B cell (primary cell): ENCODE data around the gene ICAM3. TPM values are rescaled to one million over a fixed set of nuclear protein-coding genes. Genes with fewer than 3 reads are reported as not detected.
A peak's percentile ranks its signal among the peaks of the same experiment; 100 is the strongest.

ENCODE experiments used
- ATAC-seq: fragments of 200-7000 bp; cut with Tn5 transposase; one replicate; pipeline ENCODE4 v1.10.0; 2021; ENCODE audit warnings: low read depth, mild to moderate bottlenecking, moderate number of reproducible peaks, moderate library complexity
- CTCF ChIA-PET: fragments of 350-600 bp; sonication (Branson Sonifier 250); formaldehyde crosslinking; loops from one replicate; lab custom pipeline; 2021; ENCODE audit warnings: antibody characterized with exemption, inconsistent platforms; lab: Charles Lee
- POLR2A ChIA-PET: fragments of 350-600 bp; sonication (Branson Sonifier 250); formaldehyde crosslinking; loops from one replicate; lab custom pipeline; 2021; ENCODE audit warnings: antibody characterized with exemption; lab: Charles Lee
- DNase-seq: peaks from one replicate; pipeline ENCODE4 v3.0.0; 2013
- H2AFZ ChIP-seq: 2 replicates; pipeline ENCODE4 v1.6.1; 2012; ENCODE audit warnings: mild to moderate bottlenecking, low read depth, low read length; ENCODE audit not compliant: insufficient read depth, poor library complexity, severe bottlenecking
- H3K27ac ChIP-seq, 2 donors: 1 replicate in 1 of 2; 2 replicates in 1 of 2; pipeline ENCODE4 v1.5.1; 2012 to 2013; ENCODE audit warnings: low read length in 2 of 2, mild to moderate bottlenecking in 2 of 2, moderate library complexity in 1 of 2
- H3K27me3 ChIP-seq, 4 experiments: fragments of 200-600 bp in 1 of 4; sonication (generic) in 1 of 4; replicated peaks in 1 of 4; 1 replicate in 2 of 4; 2 replicates in 2 of 4; pipeline versions ENCODE4 v1.6.1 to v1.7.0; 2013 to 2016; ENCODE audit warnings: low read length in 3 of 4, mild to moderate bottlenecking in 2 of 4, mixed read lengths in 1 of 4, moderate library complexity in 1 of 4; ENCODE audit not compliant: insufficient read depth in 4 of 4, control insufficient read depth in 3 of 4; ENCODE audit errors: control extremely low read depth in 1 of 4
- H3K36me3 ChIP-seq, 2 experiments: replicated peaks in 1 of 2; 1 replicate in 1 of 2; 2 replicates in 1 of 2; pipeline versions ENCODE4 v1.6.1 to v1.7.1; 2013; ENCODE audit warnings: low read length in 1 of 2; ENCODE audit not compliant: insufficient read depth in 2 of 2, control insufficient read depth in 1 of 2; ENCODE audit errors: control extremely low read depth in 1 of 2, extremely low read depth in 1 of 2
- H3K4me1 ChIP-seq, 2 donors: fragments of 200-600 bp in 1 of 2; sonication (generic) in 1 of 2; 1 replicate in 1 of 2; 2 replicates in 1 of 2; pipeline versions ENCODE4 v1.5.1 to v1.6.1; 2013 to 2017; ENCODE audit warnings: low read length in 2 of 2; ENCODE audit not compliant: control insufficient read depth in 2 of 2, insufficient read depth in 2 of 2
- H3K4me2 ChIP-seq: replicated peaks from 2 replicates; pipeline ENCODE3; 2012; ENCODE audit warnings: mild to moderate bottlenecking, low read depth, low read length; ENCODE audit not compliant: poor library complexity, severe bottlenecking
- H3K4me3 ChIP-seq, 5 experiments: fragments of 200-600 bp in 1 of 5; sonication (generic) in 1 of 5; 1 replicate in 3 of 5; 2 replicates in 2 of 5; pipeline versions ENCODE4 v1.5.1 to v1.7.0; 2011 to 2016; ENCODE audit warnings: low read length in 4 of 5, mild to moderate bottlenecking in 4 of 5, low read depth in 2 of 5, control low read depth in 1 of 5, moderate library complexity in 1 of 5; ENCODE audit not compliant: insufficient read depth in 1 of 5; ENCODE audit errors: control extremely low read depth in 1 of 5, extremely low read depth in 1 of 5
- H3K79me2 ChIP-seq: fragments of 200-600 bp; sonication (generic); one replicate; pipeline ENCODE4 v1.6.0; 2016; ENCODE audit warnings: low read length; ENCODE audit not compliant: control insufficient read depth, insufficient read depth
- H3K9ac ChIP-seq: fragments of 200-600 bp; sonication (generic); 2 replicates; pipeline ENCODE4 v1.6.1; 2017; ENCODE audit warnings: mild to moderate bottlenecking, low read length, moderate library complexity
- H3K9me3 ChIP-seq, 3 donors: one replicate each; pipeline versions ENCODE4 v1.6.1 to v1.7.1; 2013; ENCODE audit warnings: low read length in 2 of 3; ENCODE audit not compliant: control insufficient read depth in 2 of 3, insufficient read depth in 1 of 3; ENCODE audit errors: control extremely low read depth in 1 of 3
- H4K20me1 ChIP-seq: 2 replicates; pipeline ENCODE4 v1.6.0; 2012; ENCODE audit warnings: mild to moderate bottlenecking, low read length; ENCODE audit not compliant: insufficient read depth, control insufficient read depth, poor library complexity, severe bottlenecking
- H3K27ac Mint-ChIP-seq: one replicate; pipeline ENCODE4 v1.8.0; 2021; ENCODE audit warnings: mixed read lengths
- H3K27me3 Mint-ChIP-seq: one replicate; pipeline ENCODE4 v1.8.0; 2021; ENCODE audit warnings: mixed read lengths
- H3K4me1 Mint-ChIP-seq: one replicate; pipeline ENCODE4 v1.8.0; 2021; ENCODE audit warnings: mixed read lengths
- H3K4me3 Mint-ChIP-seq: one replicate; pipeline ENCODE4 v1.8.0; 2021; ENCODE audit warnings: mixed read lengths
- H3K9me3 Mint-ChIP-seq: one replicate; pipeline ENCODE4 v1.8.0; 2022; ENCODE audit warnings: mixed read lengths; ENCODE audit not compliant: insufficient read depth
- EZH2 ChIP-seq: IDR thresholded peaks from 2 replicates; pipeline ENCODE4 v1.6.1; 2012; ENCODE audit warnings: borderline replicate concordance, low read depth, mild to moderate bottlenecking, moderate library complexity, low read length; ENCODE audit not compliant: insufficient read depth, poor library complexity, severe bottlenecking
- WGBS: methylation state at CpG from one replicate; pipeline ENCODE4 v1.1.5; 2013; ENCODE audit warnings: missing lambda C conversion rate; ENCODE audit not compliant: insufficient coverage; 5-methylcytosine and 5-hydroxymethylcytosine counted together
- intact Hi-C: fragments of 100-400 bp; cut with micrococcal nuclease; formaldehyde crosslinking; loops from one replicate; pipeline ENCODE4 v1.10.0; 2022
- polyA plus RNA-seq: library from polyadenylated mRNA; depleted of rRNA; stranded (reverse); fragments of >200 nt; gene quantifications from 2 replicates; pipeline ENCODE4 v1.2.3, GENCODE V29; 2012
- total RNA-seq, 2 donors: library from RNA; stranded (reverse); fragments of 120-200 nt in 1 of 2; gene quantifications; 1 replicate in 1 of 2; 2 replicates in 1 of 2; pipeline versions ENCODE4 v1.2.3 to v1.2.4, GENCODE V29; 2013 to 2022
- TF ChIP-seq, protein P1 (sequence below): fragments of 200-600 bp; IDR thresholded peaks from one replicate; pipeline ENCODE4 v1.8.0; 2022; ENCODE audit warnings: antibody characterized with exemption, mild to moderate bottlenecking

Gene ICAM3
- total and polyA plus RNA-seq, 2 donors (not counting 1 experiment from before 2014, with no cell fraction given) = 119 to 223 TPM

DNA sequence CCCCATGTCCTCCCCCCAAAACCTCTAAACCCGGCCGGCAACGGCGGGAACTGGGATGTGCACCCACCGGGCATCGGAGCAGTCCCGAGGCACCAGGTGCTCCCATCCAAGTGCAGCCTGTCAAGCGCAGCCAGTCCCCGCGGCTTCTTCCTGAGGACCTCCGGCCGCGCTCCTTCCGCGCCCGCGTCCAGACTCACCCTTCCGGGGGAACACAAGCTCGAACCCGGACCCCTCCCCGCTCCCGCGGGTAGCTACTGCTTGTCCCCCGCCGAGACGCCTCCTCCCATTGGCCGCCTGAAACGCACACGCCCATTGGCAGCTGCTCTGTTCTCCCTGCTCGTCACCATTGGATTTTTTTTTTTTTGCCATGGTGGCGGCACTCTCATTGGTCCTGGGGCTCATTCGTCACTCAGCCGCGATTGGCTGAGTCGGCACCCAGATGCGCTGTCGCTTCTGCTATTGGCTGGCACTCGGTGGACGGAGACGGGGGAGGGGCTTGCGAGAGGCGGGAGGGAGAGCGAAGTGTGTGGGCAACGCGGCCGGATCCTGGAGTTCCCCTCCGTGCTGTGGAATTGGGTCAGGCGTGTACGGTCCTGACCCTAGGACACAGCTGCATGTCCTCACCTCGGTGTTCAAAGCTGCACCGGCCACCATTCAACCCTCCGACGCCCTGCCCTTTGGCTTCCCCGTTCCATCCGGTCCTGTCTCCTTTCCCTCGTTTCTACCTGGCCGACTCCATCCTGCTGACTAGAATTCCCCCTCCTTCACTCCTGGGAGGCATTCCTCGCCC, 41.1 kb upstream of the ICAM3 start, which contains the start of gene TYK2:
TYK2 (minus strand) TSS at position 260 of the 790 bp plus-strand sequence. CDS start 2,166 bp downstream, outside the sequence.
- WGBS = under 1% methylated on average over 58 of the region's 58 CpGs
- TF ChIP-seq, protein P1, sequence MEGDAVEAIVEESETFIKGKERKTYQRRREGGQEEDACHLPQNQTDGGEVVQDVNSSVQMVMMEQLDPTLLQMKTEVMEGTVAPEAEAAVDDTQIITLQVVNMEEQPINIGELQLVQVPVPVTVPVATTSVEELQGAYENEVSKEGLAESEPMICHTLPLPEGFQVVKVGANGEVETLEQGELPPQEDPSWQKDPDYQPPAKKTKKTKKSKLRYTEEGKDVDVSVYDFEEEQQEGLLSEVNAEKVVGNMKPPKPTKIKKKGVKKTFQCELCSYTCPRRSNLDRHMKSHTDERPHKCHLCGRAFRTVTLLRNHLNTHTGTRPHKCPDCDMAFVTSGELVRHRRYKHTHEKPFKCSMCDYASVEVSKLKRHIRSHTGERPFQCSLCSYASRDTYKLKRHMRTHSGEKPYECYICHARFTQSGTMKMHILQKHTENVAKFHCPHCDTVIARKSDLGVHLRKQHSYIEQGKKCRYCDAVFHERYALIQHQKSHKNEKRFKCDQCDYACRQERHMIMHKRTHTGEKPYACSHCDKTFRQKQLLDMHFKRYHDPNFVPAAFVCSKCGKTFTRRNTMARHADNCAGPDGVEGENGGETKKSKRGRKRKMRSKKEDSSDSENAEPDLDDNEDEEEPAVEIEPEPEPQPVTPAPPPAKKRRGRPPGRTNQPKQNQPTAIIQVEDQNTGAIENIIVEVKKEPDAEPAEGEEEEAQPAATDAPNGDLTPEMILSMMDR = no peak
- Mint-ChIP-seq H3K27ac (peak within 1 kb of the TSS; percentile 91), H3K9me3 (no peaks in the 10 kb centered on the region), H3K4me3 (peak within 1 kb of the TSS; percentile 87), H3K27me3 (no peaks in the 10 kb centered on the region), H3K4me1 (peaks cover 21% of the 10 kb centered on the region)
- Histone ChIP-seq H3K36me3 (peaks cover 0 to 12% of the 10 kb centered on the region in 2 experiments), H3K79me2 (peaks cover 30% of the 10 kb centered on the region), H3K27ac (peak within 1 kb of the TSS; percentile 78 to 91), H3K4me2 (peak within 1 kb of the TSS; percentile 99), H3K27me3 (no peaks in the 10 kb centered on the region), H4K20me1 (no peaks in the 10 kb centered on the region), H3K9me3 (no peaks in the 10 kb centered on the region), H3K9ac (peak within 1 kb of the TSS; percentile 94), H2AFZ (peak within 1 kb of the TSS; percentile 98), H3K4me3 (peak within 1 kb of the TSS; percentile 63 to 99 (median 90)), H3K4me1 (peaks cover 10 to 17% of the 10 kb centered on the region in 2 donors)
- POLR2A ChIA-PET = interaction anchor here (0.5 to 2.3 kb wide), 7 partner anchors 38 to 186 kb away, joined by 3 to 15 read pairs (median 6); partner anchors contain the start of genes DNMT1, ICAM1 and RAVER1
- intact Hi-C loops = loop anchor here (1.0 to 2.0 kb wide), 5 partner anchors 23 to 284 kb away; partner anchors contain the start of genes CDC37, ICAM1 and RAVER1
- CTCF ChIA-PET = interaction anchor here (0.6 to 18.2 kb wide), 13 partner anchors 8 to 322 kb away, joined by 3 to 570 read pairs (median 5); partner anchors contain the start of gene ICAM1
- DNase-seq (peak; percentile 99), ATAC-seq (peak; percentile 91)

DNA sequence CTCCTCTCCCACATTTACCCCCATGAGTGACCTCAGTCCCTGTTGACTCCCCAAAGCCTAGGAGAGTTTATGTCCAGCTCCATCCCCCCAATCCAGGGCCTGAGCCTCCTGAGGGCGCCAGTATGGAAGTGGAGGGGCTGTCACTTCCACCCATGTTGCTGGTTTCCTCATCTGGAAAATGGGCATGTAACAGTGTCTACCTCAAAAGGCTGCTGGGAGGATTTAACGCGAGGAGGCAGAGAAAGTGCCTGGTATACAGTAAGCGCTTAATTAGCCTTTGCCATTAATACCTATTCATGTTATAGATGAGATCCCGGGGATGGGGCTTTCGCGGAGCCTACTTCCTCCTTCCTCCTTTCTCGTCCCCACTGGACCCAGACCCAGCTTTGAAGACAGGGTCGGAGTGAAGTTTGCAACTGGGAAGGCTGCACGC, 40.5 kb upstream of the ICAM3 start:
- 0% methylated on average over 6 of the region's 10 CpGs for WGBS
- no peaks in the 10 kb centered on the region for H3K27me3 Mint-ChIP-seq
- no peaks in the 10 kb centered on the region for H4K20me1 ChIP-seq

More for the DNA sequence above, 40.5 kb upstream of the ICAM3 start:
- Mint-ChIP-seq H3K27ac (peak overlapping the region; percentile 91), H3K4me1 (peaks cover 23% of the 10 kb centered on the region), H3K4me3 (peak overlapping the region; percentile 87), H3K9me3 (no peaks in the 10 kb centered on the region)
- peaks cover 0 to 16% of the 10 kb centered on the region in 2 experiments for H3K36me3 ChIP-seq
- ChIA-PET CTCF (interaction anchor here (0.6 to 18.2 kb wide), 9 partner anchors 9 to 323 kb away, joined by 3 to 570 read pairs (median 5); partner anchors contain the start of gene ICAM1), POLR2A (interaction anchor here (0.6 to 2.3 kb wide), 6 partner anchors 46 to 185 kb away, joined by 3 to 15 read pairs (median 8); partner anchors contain the start of genes DNMT1, ICAM1 and RAVER1)
- H3K4me3 ChIP-seq = peak overlapping the region; percentile 63 to 99 (median 90)
- peaks cover 10 to 17% of the 10 kb centered on the region in 2 donors for H3K4me1 ChIP-seq
- TF ChIP-seq, protein P1 = no peak
- TF ChIP-seq EZH2 = no peak
- peak overlapping the region; percentile 94 for H3K9ac ChIP-seq
- no peak for ATAC-seq
- peak overlapping the region; percentile 62 to 91 for H3K27ac ChIP-seq
- no peak for DNase-seq
- H3K79me2 ChIP-seq = peaks cover 33% of the 10 kb centered on the region
- intact Hi-C loops = loop anchor here (1.0 to 2.0 kb wide), 5 partner anchors 23 to 284 kb away; partner anchors contain the start of genes CDC37, ICAM1 and RAVER1
- H3K27me3 ChIP-seq = no peaks in the 10 kb centered on the region
- H2AFZ ChIP-seq = peak overlapping the region; percentile 98
- H3K4me2 ChIP-seq = peak overlapping the region; percentile 99
- no peaks in the 10 kb centered on the region for H3K9me3 ChIP-seq
